Gastrocnemius medialis (tissue), 4 donors: Measurements from ENCODE around the gene SIK3.
A peak's percentile ranks its signal among the peaks of the same experiment; 100 is the strongest.

Experiments used
- CTCF ChIP-seq, 5 experiments: fragments of 450-650 bp in 3 of 5; fragments of 200-600 bp in 2 of 5; sonication (generic) in 2 of 5; IDR thresholded peaks in 4 of 5; conservative IDR thresholded peaks in 1 of 5; 1 replicate in 4 of 5; 2 replicates in 1 of 5; pipeline ENCODE4 v1.5.1; 2016 to 2019; ENCODE audit warnings: antibody characterized with exemption in 5 of 5, mild to moderate bottlenecking in 3 of 5, moderate library complexity in 3 of 5
- POLR2A ChIP-seq, 2 donors: fragments of 450-650 bp; IDR thresholded peaks; one replicate each; pipeline ENCODE4 v1.6.1; 2017; ENCODE audit warnings: antibody characterized with exemption in 2 of 2, mild to moderate bottlenecking in 2 of 2, moderate library complexity in 2 of 2

- no peak for TF ChIP-seq POLR2A (IDR thresholded peaks at IDR 0.05)
- peak; percentile 44 to 70 (median 51) for TF ChIP-seq CTCF (IDR thresholded peaks at IDR 0.05 in 4 of 5, conservative IDR thresholded peaks at IDR 0.05 in 1 of 5)
Observed at GRCh38 chr11:116879800-116880625, 218.2 kb downstream of the SIK3 start.
